Medulla oblongata (tissue), 1 donor: ENCODE results near the gene DOCK4.

Experiments
- DNase-seq: peaks from one replicate; pipeline ENCODE4 v3.0.0-alpha.2; 2015; ENCODE audit errors: extremely low spot score

Gene DOCK4

DNA sequence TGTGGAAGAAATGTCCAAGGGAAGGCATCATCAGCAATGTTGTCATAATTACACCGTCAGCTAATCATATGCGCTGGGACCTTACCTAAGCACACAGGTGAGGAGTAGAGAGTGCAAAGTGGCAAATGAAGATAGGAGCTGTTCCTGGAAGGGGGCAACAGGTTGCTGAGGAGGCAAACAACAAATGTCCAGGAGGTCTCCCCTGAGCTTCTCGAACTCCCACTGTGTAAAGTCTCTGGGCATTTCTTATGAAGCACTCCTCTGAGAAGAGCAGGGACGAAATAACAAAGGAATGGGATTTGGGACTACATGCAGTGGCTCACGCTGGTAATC lies 152.5 kb downstream of the DOCK4 start:
- no peak for DNase-seq

DNA sequence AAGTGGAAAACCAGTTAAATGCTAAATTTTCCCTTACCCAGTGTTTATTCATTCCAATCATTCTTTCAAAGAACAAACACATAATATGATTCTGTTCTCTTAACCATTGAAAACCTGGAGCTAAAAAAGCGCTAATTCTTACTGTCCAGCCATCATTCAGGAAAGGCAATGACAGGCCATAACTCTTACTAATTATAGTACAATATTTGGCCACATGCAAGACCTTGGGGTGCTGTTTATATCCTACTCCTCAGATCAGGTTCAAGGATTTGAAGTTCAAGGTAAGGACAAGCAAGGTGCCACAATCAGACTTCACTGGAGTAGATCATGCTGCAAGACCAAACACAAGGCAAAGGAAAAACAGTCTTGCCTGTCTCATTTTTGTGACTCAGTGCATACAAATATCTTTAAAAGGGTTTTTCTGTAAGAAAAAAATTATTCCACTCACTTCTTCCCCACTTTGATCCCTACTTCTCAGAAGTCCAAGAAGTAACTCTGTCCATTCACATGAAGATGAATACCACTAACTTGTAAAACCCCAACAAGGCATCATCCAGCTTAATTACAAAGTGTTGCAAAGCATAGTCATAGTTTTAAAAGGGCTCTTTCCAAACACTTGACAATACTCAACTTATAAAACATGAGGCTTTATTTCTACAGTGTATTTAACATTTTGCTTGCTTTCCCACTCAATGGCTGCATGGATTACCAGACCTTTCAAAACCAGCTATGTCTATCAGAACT lies 153.0 kb downstream of the DOCK4 start:
- DNase-seq, result no peak

DNA sequence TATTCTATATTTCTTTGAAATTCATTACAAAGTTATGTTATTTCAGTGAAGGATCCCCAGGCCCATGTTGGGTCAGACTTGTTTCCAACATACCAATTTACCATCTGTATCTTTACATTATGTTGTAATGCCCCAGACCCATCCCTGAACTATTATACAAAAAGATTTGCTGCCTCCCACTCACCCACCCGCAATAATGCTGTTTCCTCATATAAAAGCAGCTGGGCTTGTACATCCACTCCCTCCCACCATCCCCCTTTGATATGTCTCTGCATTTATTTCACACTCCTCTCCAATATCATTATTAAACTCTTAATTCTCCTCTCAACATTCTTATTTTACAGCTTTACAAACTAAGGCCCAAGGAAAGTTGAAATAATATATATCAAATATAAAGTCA lies 153.7 kb downstream of the DOCK4 start:
- no peak for DNase-seq

DNA sequence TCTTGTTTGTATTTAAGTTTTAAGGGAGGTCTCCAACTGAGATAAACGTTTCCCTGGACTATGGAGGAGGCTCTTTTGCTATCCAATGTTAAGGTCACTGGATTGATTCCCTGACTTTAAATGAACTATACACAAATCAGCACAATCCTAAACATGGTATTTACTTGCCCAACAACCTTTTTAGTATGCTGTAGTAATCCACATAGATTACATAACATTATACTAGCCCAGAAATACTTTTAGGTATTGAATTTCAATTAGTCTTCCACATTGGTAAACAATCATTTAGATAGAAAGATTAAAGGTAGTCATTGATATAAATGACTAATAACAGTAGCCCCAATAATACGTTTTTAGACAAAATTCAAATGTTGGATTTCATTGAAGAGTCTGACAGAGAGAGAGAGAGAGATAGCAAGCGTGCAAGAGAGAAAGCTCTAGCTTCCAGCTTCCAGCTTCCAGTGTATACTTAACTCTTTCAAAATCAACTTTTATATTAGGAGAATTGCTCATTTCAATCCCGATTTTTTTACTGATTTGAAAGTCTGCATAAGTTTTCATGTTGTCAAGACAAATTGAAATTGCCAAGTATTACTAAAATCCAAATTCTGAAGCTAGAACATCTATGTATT lies 155.8 kb downstream of the DOCK4 start:
- DNase-seq, result no peak

DNA sequence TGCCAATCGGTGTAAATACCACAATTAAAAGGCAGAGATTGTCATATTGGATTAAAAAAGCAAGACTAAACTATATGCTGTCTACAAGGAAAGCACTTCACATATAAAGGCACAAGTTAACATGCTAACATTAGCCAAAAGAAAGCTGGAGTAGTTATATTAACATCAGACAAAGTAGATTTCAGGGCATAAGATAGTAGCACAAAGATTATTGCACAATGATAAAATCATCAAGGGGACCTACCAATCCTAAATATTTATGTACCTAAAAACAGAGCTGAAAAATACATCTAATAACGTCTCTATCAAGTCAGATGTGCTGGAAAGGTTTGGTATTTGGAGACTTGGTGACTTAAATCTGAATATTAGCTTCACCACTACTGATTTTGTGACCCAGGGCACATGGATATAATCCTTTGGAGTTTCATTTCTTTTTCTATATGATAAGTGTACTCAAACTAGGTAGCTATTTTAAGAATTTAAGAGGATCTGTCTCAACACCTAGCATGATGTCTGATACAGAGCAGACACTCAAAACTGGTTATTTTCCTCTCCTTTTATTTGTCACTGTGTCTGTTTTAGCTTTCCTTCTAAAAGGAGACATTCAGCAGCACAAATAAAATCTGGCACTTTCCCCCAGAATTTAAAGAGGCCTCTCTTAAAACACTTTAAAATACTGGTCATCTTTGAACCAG lies 156.5 kb downstream of the DOCK4 start:
- DNase-seq, result peak; percentile 38

DNA sequence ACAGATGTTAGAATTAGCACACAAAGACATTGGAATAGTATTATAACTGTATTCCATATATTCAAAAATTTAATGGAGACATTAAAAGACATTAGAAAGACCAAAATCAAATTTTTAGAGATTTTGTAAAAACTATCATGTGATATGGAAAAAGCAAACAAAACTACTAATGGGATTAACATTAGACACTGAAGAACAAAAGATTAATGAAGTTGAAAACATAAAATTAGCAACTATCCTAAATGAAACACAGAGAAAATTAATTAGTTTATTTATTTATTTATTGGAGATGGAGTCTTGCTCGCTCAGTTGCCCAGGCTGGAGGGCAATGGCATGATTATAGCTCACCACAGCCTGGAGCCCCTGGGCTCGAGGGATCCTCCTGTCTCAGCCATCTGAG lies 158.8 kb downstream of the DOCK4 start:
- DNase-seq, result no peak

DNA sequence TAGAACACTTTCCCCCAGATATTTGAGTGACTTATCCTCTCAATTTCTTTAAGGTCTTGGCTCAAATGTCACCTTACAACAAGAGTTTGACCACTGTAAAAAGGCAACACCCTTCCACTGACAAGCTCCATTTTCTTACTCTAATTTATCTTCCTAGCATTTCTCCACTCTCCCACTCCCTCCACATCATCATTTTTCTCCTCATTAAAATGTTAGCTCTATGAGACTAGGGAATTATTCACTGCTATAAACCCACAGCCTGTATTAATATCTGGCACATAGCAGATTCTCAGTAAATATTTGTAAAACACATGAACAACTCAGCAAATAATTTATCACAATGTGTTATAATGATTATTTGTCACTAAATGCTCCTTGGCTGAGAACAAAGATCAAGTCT lies 161.0 kb downstream of the DOCK4 start:
- DNase-seq, result no peak

DNA sequence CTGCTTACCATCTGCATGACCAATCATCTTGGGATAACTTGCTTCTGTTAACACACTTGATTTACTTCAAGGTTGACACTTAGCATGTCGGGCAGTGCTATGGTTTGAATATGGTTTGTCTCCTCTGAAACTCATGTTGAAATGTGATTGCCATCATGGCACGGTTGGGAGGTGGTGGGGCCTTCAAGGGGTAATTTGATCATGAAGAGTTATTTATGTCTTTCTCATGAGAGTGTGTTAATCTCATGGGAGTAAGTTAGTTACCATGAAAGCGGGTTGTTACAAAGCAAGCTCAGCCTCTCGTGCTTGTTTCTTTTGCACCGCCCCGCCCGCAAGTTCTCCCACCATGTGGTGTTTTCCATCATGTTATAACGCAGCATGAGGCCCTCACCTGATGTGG lies 163.6 kb downstream of the DOCK4 start:
- no peak for DNase-seq

DNA sequence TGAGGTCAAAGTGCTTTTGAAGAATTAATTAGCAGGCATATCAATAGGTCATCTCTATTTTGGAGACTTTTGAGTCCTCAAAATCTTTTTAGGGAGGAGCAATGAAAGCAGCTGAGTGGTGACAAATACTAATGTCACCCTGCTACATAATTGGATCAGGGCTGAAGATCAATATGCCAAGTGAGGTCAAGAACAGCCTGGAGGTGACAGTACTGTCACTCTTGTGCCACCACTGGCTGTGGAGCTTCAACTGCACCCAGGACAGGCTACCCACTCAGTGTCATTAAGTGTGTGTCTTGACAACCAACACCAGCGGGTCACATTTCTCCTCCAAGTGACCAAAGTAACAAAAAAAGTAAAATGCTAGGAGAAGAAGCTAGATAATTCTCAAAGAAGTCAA lies 167.8 kb downstream of the DOCK4 start:
- DNase-seq, result no peak

DNA sequence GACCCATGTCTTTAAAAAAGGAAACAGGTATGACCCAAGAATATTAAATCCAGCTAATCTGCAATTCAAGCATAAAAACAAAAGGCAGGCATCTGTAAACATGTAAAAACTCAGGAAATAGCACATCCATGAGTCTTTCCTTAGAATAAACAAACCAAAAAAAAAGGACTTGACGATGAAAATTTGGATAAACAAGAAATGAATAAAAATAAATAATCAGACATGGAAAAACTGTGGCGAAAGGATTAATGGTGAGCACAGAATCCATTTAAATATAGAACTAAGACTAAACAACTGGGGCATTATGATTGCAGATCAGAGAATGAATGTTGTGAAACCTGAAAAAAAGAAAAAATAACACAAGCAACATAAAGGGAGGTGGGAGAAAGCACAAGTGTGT lies 170.1 kb downstream of the DOCK4 start:
- no peak for DNase-seq

DNA sequence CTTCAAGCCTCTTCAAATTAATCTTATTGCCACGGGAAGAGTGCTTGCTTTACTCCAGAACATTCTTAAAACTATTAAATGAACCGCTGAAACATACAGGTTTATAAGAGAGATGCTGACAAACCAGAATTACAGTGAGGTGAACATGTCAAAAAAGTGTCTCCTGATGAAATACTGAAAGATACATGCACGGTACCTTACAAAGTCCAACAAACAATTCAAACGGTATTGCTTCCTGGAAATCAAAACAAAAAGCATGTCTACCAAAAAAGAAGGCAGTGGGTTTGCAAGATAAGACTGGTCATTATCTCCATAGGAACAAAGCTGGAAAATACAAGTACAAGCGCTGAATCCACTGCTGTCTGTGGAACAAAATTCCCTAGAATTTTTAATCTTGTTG lies 174.5 kb downstream of the DOCK4 start:
- DNase-seq, result no peak

DNA sequence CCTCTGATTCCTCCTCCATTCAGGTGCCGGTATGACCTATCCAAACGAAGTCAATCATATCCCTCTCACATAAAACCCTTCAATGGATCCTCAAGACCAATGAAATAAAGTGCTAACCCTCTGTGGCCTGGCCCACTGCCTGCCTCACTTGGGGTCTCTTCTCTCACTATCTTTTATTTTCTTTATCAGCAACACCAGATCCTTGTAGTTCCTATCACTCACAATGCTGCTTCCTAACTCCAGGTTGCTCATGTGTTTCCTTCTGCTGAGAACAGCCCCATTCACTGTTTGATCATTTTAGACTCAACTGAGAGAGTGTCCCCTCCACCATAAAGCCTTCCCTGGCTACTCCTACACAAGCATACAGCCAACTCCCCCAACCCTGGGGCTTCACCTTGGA lies 180.6 kb downstream of the DOCK4 start:
- DNase-seq, result no peak

DNA sequence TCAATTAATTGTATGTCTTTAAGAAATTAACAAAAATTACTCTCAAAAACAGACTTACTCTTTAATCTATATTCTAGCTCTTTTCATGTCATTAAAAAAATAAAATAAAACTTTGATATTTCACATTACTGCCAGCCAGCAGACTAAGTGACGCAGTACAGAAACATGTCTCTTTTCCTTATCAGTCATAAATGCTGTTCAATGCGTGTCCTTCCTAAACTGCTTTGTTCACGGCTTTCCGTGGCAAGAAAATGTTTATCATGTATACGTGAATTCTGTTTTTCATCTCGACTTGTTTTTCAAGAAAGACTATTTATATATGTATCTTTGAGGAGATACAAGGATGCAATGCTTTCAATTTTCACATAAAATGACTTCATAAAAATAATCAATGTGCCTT lies 182.4 kb downstream of the DOCK4 start:
- DNase-seq, result no peak

DNA sequence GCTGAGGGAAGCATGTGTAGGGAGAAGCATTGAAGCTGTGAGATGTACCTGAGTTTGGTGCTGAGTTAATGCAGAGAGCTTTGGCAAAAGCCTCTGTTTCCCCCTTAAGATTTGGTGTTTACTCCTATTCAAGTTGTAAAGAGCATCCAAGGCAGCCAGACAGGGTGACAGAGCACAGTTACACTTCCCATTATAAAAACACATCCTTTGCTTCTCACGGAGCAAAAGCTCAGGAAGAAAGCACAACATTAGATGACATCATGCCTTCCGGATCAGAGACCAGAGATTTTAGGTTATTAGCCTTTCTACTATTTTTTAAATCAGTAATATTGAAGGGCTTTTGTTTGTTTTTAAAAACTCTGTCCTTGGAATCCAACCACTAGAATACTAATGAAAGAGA lies 182.9 kb downstream of the DOCK4 start:
- DNase-seq, result no peak

DNA sequence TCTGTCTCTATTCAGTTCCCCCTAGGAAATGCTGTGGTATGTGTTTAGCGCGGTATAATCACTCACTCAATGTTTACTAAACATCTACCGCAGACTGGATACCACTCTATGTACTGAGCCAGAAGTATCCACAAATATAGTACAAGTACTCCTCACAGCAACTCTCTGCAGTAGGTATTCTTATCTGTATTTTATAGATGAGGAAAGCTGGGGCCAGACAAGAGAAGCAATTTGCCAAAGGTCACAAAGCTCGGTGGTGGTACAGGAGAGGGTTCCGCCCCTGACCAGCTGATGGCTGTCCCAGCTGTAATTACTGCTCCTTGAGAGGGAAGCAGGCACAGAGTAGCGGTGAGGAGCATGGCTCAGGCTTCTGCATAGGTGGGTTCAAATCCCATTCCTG lies 184.1 kb downstream of the DOCK4 start:
- no peak for DNase-seq

DNA sequence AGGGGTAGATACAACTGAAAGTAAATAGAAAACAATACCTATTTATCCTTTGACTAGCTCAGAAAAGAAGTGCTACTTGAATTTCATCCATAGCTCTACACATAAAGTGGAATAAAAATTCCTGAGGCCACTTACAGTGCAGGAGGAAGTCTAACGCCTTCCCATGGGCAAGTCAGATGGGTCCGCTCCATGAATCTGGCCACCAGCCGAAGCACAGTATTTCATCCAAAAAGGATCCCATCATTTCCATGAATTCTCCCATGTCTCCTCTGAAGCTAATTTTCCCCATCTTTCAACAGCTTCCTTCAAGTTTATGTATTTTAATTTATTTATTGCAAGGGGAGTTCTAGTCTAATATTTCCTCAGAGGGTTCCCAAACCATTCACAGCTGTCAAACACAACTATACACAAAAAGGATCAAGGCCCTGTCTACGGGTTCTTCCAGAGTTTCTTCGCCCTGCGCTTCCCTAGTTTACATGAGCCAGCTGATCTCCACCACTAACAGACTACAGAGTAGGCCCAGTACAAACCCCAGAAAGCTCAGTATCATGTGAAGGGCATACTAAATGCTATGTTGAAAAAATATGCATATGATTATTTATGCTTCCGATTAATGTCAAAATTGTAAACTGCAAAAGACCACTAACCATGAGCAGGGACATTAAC lies 184.7 kb downstream of the DOCK4 start:
- no peak for DNase-seq

DNA sequence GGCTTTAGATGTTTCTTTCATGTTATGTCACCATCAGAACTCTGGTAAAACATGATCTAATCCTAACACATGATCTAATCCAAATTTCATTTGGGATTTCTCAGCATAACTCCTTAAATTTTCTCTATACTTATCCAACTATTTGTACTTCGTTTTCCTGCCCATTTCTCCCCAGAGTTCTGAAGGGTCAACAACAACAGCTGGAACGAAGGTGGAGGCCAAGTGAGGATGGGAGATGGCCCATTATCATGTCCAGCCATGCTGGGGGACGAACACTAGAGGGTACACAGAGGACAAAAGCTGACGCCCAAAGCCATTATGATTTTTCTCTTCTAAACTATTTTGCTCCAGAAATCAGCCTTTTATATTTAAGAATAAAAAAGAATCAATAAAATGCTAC lies 185.4 kb downstream of the DOCK4 start:
- DNase-seq, result no peak

DNA sequence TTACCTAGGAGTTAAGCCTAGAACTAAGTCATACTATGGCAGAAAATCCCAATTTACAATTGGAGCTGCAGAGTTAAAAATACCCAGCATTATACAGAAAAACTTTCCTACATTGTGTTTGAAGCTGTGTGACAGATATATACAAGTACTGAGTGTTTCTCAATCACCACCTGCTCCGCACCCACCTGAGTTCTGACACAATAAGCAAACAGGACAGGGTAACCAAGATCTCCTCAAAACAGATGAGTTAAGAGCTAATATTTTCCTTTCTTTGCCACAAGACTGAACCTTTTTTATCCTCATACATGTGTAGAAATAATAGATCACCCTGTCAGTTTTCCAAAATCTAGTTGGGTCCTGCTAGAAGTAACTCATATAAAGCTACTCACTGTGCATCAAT lies 186.3 kb downstream of the DOCK4 start:
- no peak for DNase-seq

DNA sequence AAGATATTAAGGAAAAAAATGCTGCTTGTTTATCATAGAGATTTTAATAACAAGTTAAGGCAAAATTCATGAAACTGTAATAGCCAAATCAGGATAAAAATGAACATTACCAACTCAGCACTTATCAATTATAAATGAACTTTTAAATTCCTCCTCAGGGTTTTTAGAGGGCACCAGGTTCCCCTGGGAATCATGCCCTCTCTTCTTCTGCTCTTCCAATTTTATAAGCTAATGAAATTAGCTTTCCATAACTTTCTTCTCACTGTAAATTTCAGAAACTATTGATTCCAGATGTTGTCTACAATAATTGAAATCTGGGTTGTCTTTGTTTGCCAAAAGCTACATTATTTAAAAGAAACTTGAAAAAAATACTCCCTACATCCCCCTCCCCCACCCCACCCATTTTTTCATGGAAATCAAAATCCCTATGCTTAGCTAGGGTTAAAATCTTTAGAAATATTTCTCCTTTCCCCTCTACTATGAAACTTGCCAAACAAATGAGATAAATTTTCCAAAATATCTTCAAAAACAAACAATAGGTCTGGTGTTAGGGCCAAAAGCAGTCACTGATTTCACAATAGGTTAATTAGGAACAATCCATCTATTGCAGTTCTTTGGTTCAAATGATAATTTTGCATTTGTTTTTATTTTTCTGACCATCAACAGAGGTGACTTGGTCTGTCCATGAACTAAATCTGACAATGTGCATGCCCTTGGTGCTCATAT lies 187.7 kb downstream of the DOCK4 start:
- no peak for DNase-seq

DNA sequence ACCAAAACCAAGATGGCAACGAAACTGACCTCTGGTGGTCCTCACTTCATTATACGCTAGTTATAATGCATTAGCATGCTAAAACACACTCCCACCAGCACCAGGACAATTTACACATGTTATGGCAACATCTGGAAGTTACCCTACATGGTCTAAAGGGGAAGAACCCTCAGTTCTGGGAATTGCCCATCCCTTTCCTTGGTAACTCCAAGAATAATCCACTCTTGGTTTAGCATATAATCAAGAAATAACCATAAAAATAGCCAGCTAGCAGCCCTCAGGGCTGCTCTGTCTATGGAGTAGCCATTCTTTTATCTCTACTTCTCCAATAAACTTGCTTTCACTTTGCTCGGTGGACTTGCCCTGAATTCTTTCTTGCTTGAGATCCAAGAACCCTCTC lies 191.1 kb downstream of the DOCK4 start:
- no peak for DNase-seq

DNA sequence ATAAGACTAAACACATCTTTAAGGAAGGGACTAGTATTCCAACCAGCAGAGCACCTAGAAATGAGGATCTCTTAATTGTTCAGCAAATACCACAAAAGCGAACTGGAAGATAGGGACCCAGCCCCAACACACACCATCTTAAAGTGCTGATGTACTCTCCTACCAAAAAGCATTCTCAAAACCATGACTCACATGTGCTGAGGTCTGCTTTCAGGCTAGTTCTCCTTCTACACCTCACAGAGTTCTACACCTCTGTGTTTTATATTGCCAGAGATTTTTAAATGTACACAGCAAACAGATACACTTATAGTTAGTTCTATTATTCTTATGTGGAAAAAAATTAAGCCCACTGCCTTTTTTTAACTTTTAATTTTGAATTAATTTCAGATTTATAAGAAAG lies 191.9 kb downstream of the DOCK4 start:
- DNase-seq, result no peak

DNA sequence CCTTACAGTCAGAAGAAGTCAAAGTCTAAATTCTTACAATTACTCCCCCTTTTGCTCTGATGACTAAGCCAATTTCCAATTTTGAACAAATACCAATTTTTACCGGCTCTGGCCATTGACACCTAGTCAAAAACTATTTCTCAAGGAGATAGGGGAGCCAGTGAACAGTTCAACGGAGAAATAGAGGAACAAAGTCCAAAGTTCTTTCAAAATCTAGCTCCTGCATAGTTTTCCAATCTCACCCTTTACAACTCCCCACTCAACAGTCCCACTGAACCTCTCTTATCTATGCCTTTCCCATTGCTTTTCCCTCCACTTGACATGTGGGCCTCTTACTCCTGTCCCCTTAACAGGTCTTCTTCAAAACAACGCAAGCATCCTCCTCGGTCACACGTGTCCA lies 192.9 kb downstream of the DOCK4 start:
- no peak for DNase-seq
